ENCODE results near the gene ROBO4. TPM values are rescaled to one million over a fixed set of nuclear protein-coding genes. Genes with fewer than 3 reads are reported as not detected.
A peak's percentile ranks its signal among the peaks of the same experiment; 100 is the strongest.

The ROBO4 gene
- total and polyA plus RNA-seq, 2 of the 13 experiments (the other 11 are each of a cell fraction or from before 2014, with no cell fraction given): 0.07 to 1.1 TPM

DNA sequence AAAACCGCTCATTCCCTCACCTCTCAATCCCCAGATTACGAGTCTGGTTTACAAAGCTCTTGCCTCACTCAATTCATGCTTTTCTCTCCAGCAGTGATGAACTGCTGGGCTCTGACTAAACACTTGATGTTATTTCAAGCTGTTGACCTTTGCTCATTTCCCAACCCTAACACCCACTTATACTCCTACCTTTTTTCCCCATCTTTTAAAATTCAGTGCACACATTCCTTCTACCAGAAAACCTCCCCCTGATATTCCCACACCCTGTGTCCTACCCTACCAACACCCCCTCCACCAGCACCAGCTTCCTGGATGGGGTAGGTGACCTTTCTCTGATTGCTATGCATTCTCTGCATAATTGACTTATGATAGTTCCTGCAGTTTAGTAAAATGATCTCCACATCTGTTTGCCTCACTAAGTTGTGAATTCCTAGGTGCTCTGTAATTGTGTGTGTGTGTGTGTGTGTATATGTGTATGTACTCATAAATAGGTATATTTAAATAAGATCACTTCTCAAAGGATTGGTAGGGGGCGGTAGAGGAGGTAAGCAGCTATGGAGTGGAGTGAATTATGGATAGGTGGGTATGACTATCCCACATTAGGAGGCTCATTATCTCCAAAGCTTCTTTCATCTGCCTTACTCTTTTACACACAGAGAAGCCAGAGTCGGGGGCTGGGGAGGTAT, 37.3 kb upstream of the ROBO4 start (continued):
- TF ChIP-seq, protein P1, sequence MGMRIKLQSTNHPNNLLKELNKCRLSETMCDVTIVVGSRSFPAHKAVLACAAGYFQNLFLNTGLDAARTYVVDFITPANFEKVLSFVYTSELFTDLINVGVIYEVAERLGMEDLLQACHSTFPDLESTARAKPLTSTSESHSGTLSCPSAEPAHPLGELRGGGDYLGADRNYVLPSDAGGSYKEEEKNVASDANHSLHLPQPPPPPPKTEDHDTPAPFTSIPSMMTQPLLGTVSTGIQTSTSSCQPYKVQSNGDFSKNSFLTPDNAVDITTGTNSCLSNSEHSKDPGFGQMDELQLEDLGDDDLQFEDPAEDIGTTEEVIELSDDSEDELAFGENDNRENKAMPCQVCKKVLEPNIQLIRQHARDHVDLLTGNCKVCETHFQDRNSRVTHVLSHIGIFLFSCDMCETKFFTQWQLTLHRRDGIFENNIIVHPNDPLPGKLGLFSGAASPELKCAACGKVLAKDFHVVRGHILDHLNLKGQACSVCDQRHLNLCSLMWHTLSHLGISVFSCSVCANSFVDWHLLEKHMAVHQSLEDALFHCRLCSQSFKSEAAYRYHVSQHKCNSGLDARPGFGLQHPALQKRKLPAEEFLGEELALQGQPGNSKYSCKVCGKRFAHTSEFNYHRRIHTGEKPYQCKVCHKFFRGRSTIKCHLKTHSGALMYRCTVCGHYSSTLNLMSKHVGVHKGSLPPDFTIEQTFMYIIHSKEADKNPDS (CRISPR knock-in tag; IDR thresholded peaks at IDR 0.05): no peak
- TF ChIP-seq NFYC (CRISPR knock-in tag; IDR thresholded peaks at IDR 0.05) (0 out of 2 replicates have a peak, but pooled peaks have one; percentile 8), CEBPB (IDR thresholded peaks at IDR 0.05; ENCODE audit: borderline replicate concordance, low read depth, low read length) (peak; percentile 60; the same call in 1 of the 2 replicates), LCORL (IDR thresholded peaks at IDR 0.05) (no peak), LCORL (CRISPR knock-in tag; IDR thresholded peaks at IDR 0.05) (no peak), POLR2AphosphoS5 (IDR thresholded peaks at IDR 0.05; ENCODE audit: low read depth, low read length) (peak; percentile 50), PLRG1 (conservative IDR thresholded peaks at IDR 0.05) (no peak), AHDC1 (CRISPR knock-in tag; IDR thresholded peaks at IDR 0.05; ENCODE audit: borderline replicate concordance) (no peak; the same call in 1 of the 2 replicates), TBX3 (IDR thresholded peaks at IDR 0.05; ENCODE audit: borderline replicate concordance) (0 out of 2 replicates have a peak, but pooled peaks have one; percentile 10), PTBP1 (IDR thresholded peaks at IDR 0.05; ENCODE audit: low read depth, low read length, poor library complexity, severe bottlenecking) (no peak), CREB3 (CRISPR knock-in tag; IDR thresholded peaks at IDR 0.05) (0 out of 2 replicates have a peak, but pooled peaks have one; percentile 34), ZNF558 (CRISPR knock-in tag; IDR thresholded peaks at IDR 0.05; ENCODE audit: borderline replicate concordance) (no peak), ZNF44 (CRISPR knock-in tag; IDR thresholded peaks at IDR 0.05) (no peak), ZEB1 (IDR thresholded peaks at IDR 0.05; ENCODE audit: insufficient replicate concordance, low read depth) (no peak)
- TF ChIP-seq, protein P2, sequence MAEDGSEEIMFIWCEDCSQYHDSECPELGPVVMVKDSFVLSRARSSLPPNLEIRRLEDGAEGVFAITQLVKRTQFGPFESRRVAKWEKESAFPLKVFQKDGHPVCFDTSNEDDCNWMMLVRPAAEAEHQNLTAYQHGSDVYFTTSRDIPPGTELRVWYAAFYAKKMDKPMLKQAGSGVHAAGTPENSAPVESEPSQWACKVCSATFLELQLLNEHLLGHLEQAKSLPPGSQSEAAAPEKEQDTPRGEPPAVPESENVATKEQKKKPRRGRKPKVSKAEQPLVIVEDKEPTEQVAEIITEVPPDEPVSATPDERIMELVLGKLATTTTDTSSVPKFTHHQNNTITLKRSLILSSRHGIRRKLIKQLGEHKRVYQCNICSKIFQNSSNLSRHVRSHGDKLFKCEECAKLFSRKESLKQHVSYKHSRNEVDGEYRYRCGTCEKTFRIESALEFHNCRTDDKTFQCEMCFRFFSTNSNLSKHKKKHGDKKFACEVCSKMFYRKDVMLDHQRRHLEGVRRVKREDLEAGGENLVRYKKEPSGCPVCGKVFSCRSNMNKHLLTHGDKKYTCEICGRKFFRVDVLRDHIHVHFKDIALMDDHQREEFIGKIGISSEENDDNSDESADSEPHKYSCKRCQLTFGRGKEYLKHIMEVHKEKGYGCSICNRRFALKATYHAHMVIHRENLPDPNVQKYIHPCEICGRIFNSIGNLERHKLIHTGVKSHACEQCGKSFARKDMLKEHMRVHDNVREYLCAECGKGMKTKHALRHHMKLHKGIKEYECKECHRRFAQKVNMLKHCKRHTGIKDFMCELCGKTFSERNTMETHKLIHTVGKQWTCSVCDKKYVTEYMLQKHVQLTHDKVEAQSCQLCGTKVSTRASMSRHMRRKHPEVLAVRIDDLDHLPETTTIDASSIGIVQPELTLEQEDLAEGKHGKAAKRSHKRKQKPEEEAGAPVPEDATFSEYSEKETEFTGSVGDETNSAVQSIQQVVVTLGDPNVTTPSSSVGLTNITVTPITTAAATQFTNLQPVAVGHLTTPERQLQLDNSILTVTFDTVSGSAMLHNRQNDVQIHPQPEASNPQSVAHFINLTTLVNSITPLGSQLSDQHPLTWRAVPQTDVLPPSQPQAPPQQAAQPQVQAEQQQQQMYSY (CRISPR knock-in tag; IDR thresholded peaks at IDR 0.05): no peak

Data from HepG2 (cell line).